ENCODE results near the gene GSX1. TPM values are rescaled to one million over a fixed set of nuclear protein-coding genes. Genes with fewer than 3 reads are reported as not detected.
A peak's percentile ranks its signal among the peaks of the same experiment; 100 is the strongest.

The GSX1 gene
- total RNA-seq, 1 donor from 2014 or later: not detected

- no peaks in the 10 kb centered on the region for H3K9me3 ChIP-seq
- no peak overlapping the region for H3K27ac ChIP-seq
- H3K4me1 ChIP-seq: peaks cover 5 to 24% of the 10 kb centered on the region in 2 donors
- no peak for TF ChIP-seq CTCF (IDR thresholded peaks at IDR 0.05)
- no peaks in the 10 kb centered on the region for H3K36me3 ChIP-seq
- H3K4me3 ChIP-seq: peak overlapping the region; percentile 48 to 51
- peaks cover 37% of the 10 kb centered on the region for H3K27me3 ChIP-seq
- DNase-seq (ENCODE audit: low spot score in 2 of 2): no peak
- intact Hi-C loops (cut with DNase I): no loop called here
Observed at GRCh38 chr13:27790523-27790922, 1.8 kb upstream of the GSX1 start.

GRCh38 chr13:27791146-27791900, 960 bp upstream of the GSX1 start:
- Histone ChIP-seq H3K9me3 (no peaks in the 10 kb centered on the region), H3K4me3 (peak overlapping the region; percentile 48 to 51), H3K36me3 (no peaks in the 10 kb centered on the region), H3K27me3 (peaks cover 37% of the 10 kb centered on the region), H3K27ac (no peak overlapping the region), H3K4me1 (peaks cover 5 to 24% of the 10 kb centered on the region in 2 donors)
- TF ChIP-seq CTCF (IDR thresholded peaks at IDR 0.05): no peak
- intact Hi-C loops (cut with DNase I): no loop called here
- DNase-seq (ENCODE audit: low spot score in 2 of 2): no peak

- intact Hi-C loops (cut with DNase I): no loop called here
- Histone ChIP-seq H3K27me3 (peaks cover 37% of the 10 kb centered on the region), H3K9me3 (no peaks in the 10 kb centered on the region), H3K4me3 (peak overlapping the region; percentile 45 to 51), H3K36me3 (no peaks in the 10 kb centered on the region), H3K27ac (no peak overlapping the region), H3K4me1 (peaks cover 5 to 24% of the 10 kb centered on the region in 2 donors)
- DNase-seq (ENCODE audit: low spot score in 2 of 2): no peak
- TF ChIP-seq CTCF (IDR thresholded peaks at IDR 0.05): no peak
Observed at GRCh38 chr13:27791901-27792392, 336 bp upstream of the GSX1 start.

GRCh38 chr13:27793507-27794367, 1.5 kb downstream of the GSX1 start:
- Histone ChIP-seq H3K4me1 (peaks cover 5 to 24% of the 10 kb centered on the region in 2 donors), H3K27me3 (peaks cover 37% of the 10 kb centered on the region)
- TF ChIP-seq CTCF (IDR thresholded peaks at IDR 0.05): no peak

GRCh38 chr13:27794368-27794691, 2.0 kb downstream of the GSX1 start:
- Histone ChIP-seq H3K9me3 (no peaks in the 10 kb centered on the region), H3K4me3 (no peak overlapping the region), H3K36me3 (no peaks in the 10 kb centered on the region), H3K27ac (no peak overlapping the region), H3K4me1 (peaks cover 5 to 24% of the 10 kb centered on the region in 2 donors), H3K27me3 (peaks cover 37% of the 10 kb centered on the region)
- DNase-seq (ENCODE audit: low spot score in 2 of 2): no peak
- intact Hi-C loops (cut with DNase I): no loop called here
- no peak for TF ChIP-seq CTCF (IDR thresholded peaks at IDR 0.05)

More at GRCh38 chr13:27793507-27794367, 1.5 kb downstream of the GSX1 start:
- DNase-seq (ENCODE audit: low spot score in 2 of 2): no peak
- intact Hi-C loops (cut with DNase I): no loop called here
- Histone ChIP-seq H3K9me3 (no peaks in the 10 kb centered on the region), H3K36me3 (no peaks in the 10 kb centered on the region), H3K27ac (no peak overlapping the region), H3K4me3 (no peak overlapping the region)
